Urinary bladder (tissue), 4 donors: ENCODE data around the gene DPEP3. TPM values are rescaled to one million over a fixed set of nuclear protein-coding genes. Genes with fewer than 3 reads are reported as not detected.
"Not testable (repeated sequence)": the region's sequence is repeated elsewhere in the genome, so short reads cannot be mapped to it uniquely, and the experiment has no call there.

ENCODE experiments used
- DNase-seq: peaks from one replicate; pipeline ENCODE4 v3.0.0-alpha.2; 2015; ENCODE audit errors: extremely low spot score
- H3K27ac ChIP-seq: one replicate; pipeline ENCODE4 v1.5.1; 2013; ENCODE audit warnings: low read depth, mild to moderate bottlenecking, moderate library complexity
- H3K36me3 ChIP-seq: one replicate; pipeline ENCODE4 v1.6.1; 2013; ENCODE audit warnings: mild to moderate bottlenecking, moderate library complexity; ENCODE audit not compliant: insufficient read depth
- H3K4me1 ChIP-seq: one replicate; pipeline ENCODE4 v1.6.1; 2013; ENCODE audit warnings: mild to moderate bottlenecking, moderate library complexity; ENCODE audit not compliant: insufficient read depth
- H3K4me3 ChIP-seq: one replicate; pipeline ENCODE4 v1.5.1; 2013; ENCODE audit warnings: low read depth, low read length
- WGBS: extraction: QIAGEN DNeasy Blood & Tissue Kit; methylation state at CpG from one replicate; pipeline ENCODE4 v1.1.7; 2013; 5-methylcytosine and 5-hydroxymethylcytosine counted together
- polyA plus RNA-seq: library from polyadenylated mRNA; stranded (reverse); fragments of 200-250 nt; gene quantifications from one replicate; pipeline ENCODE4 v1.2.3, GENCODE V29; 2013
- total RNA-seq: library from RNA; depleted of rRNA; stranded (reverse); fragments of >200 nt; gene quantifications from one replicate; pipeline ENCODE4 v1.2.3, GENCODE V29; 2014
- donor health status: healthy with polysubstance abuse.
- donor health status: healthy.

Gene DPEP3, protein sequence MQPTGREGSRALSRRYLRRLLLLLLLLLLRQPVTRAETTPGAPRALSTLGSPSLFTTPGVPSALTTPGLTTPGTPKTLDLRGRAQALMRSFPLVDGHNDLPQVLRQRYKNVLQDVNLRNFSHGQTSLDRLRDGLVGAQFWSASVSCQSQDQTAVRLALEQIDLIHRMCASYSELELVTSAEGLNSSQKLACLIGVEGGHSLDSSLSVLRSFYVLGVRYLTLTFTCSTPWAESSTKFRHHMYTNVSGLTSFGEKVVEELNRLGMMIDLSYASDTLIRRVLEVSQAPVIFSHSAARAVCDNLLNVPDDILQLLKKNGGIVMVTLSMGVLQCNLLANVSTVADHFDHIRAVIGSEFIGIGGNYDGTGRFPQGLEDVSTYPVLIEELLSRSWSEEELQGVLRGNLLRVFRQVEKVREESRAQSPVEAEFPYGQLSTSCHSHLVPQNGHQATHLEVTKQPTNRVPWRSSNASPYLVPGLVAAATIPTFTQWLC
- not detected for total RNA-seq
- 0.09 TPM for polyA plus RNA-seq

DNA sequence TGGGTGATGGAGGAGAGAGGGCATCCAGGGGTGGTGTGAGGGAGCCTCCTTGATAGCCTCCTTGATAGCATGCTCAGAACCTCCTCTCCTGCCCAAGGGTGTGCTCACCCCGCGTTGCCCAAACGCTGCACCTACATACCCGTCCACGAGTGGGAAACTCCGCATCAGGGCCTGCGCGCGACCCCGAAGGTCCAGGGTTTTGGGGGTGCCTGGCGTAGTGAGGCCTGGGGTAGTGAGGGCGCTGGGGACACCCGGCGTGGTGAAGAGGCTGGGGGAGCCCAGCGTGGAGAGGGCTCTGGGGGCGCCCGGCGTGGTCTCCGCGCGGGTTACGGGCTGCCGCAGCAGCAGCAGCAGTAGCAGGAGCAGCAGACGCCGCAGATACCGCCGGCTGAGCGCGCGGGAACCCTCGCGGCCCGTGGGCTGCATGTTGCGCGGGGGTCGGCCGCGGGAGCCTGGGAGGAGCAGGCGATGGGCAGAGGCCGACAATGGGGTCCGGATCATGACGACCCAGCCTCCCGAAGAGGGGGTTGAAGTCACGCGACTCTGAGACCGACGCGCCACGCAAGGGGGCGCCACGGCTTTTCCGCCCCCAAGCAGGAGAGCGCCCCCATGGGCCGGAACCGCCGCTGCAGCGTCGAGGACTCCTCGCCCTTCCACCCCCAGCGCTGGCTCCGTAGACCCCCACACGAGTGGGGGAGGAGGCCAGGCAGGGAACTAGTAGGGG, at the start of gene DPEP3:
DPEP3 (minus strand) TSS at position 545 of the 724 bp plus-strand sequence; CDS start at position 426, 119 bp downstream.
- H3K4me3 ChIP-seq, result no peak within 1 kb of the TSS
- H3K36me3 ChIP-seq, result no peaks in the 10 kb centered on the region
- H3K27ac ChIP-seq, result no peak within 1 kb of the TSS
- no peaks in the 10 kb centered on the region for H3K4me1 ChIP-seq
- DNase-seq, result no peak
- WGBS, result 58% methylated on average over 62 of the region's 62 CpGs

GRCh38 chr16:68028996-68029395, 48.7 kb upstream of the DPEP3 start:
- H3K36me3 ChIP-seq, result no peaks in the 10 kb centered on the region
- 97% methylated on average over 3 of the region's 3 CpGs for WGBS
- H3K4me3 ChIP-seq, result no peak overlapping the region

DNA sequence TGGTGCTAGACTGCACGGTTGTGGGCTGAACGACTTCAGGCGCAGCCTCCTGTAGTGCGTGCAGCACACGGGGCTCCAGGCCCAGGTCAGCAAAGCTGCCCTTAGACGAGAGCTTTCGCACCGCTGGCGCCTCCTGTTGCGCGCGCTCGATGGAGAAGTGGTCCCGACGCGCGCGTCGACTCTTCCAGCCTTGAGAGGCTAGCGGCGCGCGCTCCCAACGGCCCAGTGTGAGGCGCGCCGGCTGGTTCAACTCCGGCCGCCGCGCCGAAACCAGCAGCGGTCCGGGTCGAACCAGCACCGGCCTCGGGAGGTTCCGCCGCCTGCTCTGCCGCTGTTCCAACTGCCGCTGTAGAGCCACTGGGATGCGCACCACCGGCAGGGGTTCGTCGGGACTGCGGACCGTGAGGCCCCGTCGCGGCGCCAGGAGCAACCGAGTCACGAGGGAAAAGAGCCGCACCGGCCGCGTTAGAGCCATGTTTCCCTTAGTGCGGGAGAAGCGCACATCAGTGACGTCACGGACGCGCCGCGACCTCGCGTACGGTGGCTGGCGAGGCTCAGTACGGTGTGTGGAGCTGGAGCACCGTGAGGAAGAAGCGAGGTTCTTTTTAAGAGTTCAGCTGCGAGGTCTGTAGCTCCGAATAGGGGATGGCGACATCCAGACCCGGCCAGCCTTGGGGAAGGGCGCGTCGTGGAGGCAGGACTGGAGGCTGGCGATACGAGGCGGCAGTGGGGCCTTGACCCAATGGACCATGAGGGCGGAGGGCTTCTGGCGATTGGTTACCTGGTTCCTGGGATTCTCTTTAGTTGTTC, 42.6 kb upstream of the DPEP3 start, which contains the start of the genes DDX28 and DUS2:
DDX28 (minus strand) TSS at position 505 of the 810 bp plus-strand sequence; CDS start at position 475, 30 bp downstream.
DUS2 (plus strand) TSS at position 557 of the 810 bp plus-strand sequence. CDS start 14,740 bp downstream, outside the sequence.
- peak within 1 kb of the TSS; percentile 91 for H3K4me3 ChIP-seq
- WGBS, result under 1% methylated on average over 84 of the region's 84 CpGs
- no peaks in the 10 kb centered on the region for H3K36me3 ChIP-seq
- no peaks in the 10 kb centered on the region for H3K4me1 ChIP-seq
- peak within 1 kb of the TSS; percentile 86 for H3K27ac ChIP-seq
- DNase-seq, result peak; percentile 80

More at GRCh38 chr16:68028996-68029395, 48.7 kb upstream of the DPEP3 start:
- Histone ChIP-seq H3K4me1 (no peaks in the 10 kb centered on the region), H3K27ac (no peak overlapping the region)
- no peak for DNase-seq

DNA sequence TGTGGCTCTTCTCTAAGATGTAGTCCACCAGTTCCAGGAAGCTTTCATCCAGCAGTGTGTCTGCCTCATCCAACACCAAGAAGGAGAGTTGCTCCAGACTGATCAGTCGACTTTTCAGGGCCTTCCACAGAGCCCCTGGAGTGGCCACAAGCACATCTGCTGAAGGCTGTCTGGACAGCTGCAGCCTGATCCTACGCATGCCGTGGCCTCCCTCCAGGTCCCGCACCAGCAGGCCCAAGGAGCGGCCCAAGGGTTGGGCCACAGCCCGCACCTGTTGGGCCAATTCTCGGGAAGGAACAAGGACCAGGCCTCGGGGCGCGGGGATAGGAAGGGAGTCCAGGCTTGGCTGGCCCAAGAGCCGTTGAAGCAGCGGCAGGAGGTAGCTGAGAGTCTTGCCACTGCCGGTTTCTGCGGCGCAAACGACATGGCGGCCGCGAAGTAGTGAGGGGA, 42.0 kb upstream of the DPEP3 start:
- no peak for DNase-seq
- peak overlapping the region; percentile 91 for H3K4me3 ChIP-seq
- no peak overlapping the region for H3K27ac ChIP-seq
- no peaks in the 10 kb centered on the region for H3K36me3 ChIP-seq
- WGBS, result 8% methylated on average over 19 of the region's 19 CpGs
- H3K4me1 ChIP-seq, result no peaks in the 10 kb centered on the region

DNA sequence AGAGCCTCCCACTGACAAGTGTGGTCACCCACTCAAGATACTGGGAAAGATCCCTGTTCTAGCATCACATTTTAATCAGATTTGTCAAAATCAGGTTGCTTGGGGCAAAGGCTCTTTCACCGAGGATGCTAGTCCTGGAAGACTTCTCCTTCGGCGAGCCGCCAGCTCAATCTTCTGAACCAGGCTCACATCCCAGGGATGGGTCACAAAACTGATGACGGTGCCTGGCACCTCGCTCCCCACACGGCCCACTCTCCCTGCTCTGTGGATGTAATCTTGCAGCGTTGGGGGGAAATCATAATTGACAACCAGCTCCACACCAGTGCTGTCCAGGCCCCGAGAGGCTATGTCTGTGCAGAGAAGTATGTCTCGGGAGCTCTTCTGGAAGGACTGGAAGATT, 41.2 kb upstream of the DPEP3 start:
- WGBS, result 93% methylated on average over 10 of the region's 10 CpGs
- H3K4me3 ChIP-seq, result no peak overlapping the region

DNA sequence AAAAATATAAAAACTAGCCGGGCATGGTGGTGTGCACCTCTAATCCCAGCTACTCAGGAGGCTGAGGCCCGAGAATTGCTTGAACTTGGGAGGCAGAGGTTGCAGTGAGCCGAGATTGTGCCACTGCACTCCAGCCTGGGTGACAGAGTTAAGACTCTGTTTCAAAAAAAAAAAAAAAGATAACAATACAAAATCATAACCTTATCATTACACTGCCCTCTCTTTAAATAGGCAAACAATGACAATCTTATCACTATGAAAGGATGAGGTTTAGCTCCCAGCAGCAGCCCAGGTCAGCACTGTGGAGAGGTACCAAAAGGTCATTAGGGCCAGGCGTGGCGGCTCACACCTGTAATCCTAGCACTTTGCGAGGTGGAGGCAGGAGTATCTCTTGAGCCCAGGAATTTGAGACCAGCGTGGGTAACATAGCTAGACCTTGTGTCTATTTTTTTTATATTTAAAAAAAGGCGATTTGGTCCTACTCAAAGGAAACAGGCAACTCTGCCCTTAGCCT, 38.9 kb upstream of the DPEP3 start:
- H3K4me3 ChIP-seq, result no peak overlapping the region
- no peaks in the 10 kb centered on the region for H3K4me1 ChIP-seq
- DNase-seq, result no peak
- no peaks in the 10 kb centered on the region for H3K36me3 ChIP-seq
- H3K27ac ChIP-seq, result no peak overlapping the region
- WGBS, result 66% methylated on average over 8 of the region's 8 CpGs

More for the DNA sequence above, 41.2 kb upstream of the DPEP3 start:
- Histone ChIP-seq H3K27ac (no peak overlapping the region), H3K36me3 (no peaks in the 10 kb centered on the region), H3K4me1 (no peaks in the 10 kb centered on the region)
- no peak for DNase-seq

DNA sequence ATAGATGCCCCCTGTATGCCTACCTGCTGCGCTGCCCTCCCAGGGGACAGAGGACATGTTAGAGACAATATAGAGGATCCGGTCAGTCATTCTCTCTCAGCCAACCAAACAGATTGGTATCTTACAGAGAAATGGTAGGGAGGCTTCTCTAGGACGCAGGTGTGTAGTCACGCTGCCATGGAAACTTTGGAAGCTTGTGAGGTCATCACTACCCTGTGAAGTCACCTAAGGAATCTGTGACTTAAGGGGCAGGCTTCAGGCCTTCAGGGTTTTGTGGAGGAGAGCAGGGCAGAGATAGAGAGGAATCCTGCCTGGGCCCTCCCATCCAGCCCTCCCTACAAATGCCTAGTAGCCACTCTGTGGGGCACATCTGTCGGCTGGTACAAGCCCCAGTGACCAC, 35.4 kb upstream of the DPEP3 start, which contains the start of gene DPEP2NB:
DPEP2NB (minus strand) TSS at position 231 of the 400 bp plus-strand sequence; CDS start at position 90, 141 bp downstream.
- no peak within 1 kb of the TSS for H3K27ac ChIP-seq
- DNase-seq, result no peak
- H3K4me3 ChIP-seq, result no peak within 1 kb of the TSS
- WGBS, result 86% methylated on average over 5 of the region's 5 CpGs
- H3K36me3 ChIP-seq, result no peaks in the 10 kb centered on the region
- H3K4me1 ChIP-seq, result no peaks in the 10 kb centered on the region

- H3K4me1 ChIP-seq, result no peaks in the 10 kb centered on the region
- 68% methylated on average over 1 of the region's 1 CpG for WGBS
- no peak for DNase-seq
- H3K36me3 ChIP-seq, result no peaks in the 10 kb centered on the region
- no peak overlapping the region for H3K4me3 ChIP-seq
- H3K27ac ChIP-seq, result no peak overlapping the region
Observed at GRCh38 chr16:68013440-68013839, 33.1 kb upstream of the DPEP3 start.

- 83% methylated on average over 4 of the region's 4 CpGs for WGBS
- H3K4me1 ChIP-seq, H3K36me3 ChIP-seq, H3K27ac ChIP-seq, H3K4me3 ChIP-seq, DNase-seq: not testable (repeated sequence)
Observed at GRCh38 chr16:68009872-68010271, 29.6 kb upstream of the DPEP3 start.

DNA sequence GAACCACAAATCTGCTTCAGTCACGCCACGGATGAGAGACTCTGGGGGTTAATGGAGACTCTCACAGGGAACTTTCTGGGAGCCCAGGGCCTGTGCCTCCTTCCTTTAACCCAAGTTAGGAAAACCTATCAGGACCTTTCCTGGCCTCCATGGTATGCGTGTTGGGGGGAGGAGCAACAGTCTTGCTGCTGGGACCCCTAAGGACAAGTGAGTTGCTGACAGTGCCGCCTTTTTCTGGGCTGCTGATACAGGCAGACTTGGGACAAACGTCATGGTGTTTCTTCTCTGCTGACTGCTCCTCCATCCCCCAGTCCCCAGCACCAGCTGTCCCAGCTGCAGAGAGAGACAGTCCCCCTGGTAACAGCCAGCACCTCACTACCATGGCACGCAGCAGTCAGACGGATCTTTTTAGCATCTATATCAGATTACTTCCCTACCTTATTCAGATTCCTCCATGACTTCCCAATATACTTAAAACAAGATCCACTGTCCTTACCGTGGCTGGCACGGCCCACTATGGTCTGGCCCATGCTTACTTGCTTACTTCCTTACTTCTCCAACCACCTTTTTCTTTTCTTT, 28.9 kb upstream of the DPEP3 start:
- H3K27ac ChIP-seq, result no peak overlapping the region
- no peak for DNase-seq
- whole genome bisulfite sequencing, result 57% methylated on average over 9 of the region's 9 CpGs
- H3K4me1 ChIP-seq, result no peaks in the 10 kb centered on the region
- no peak overlapping the region for H3K4me3 ChIP-seq
- H3K36me3 ChIP-seq, result no peaks in the 10 kb centered on the region

DNA sequence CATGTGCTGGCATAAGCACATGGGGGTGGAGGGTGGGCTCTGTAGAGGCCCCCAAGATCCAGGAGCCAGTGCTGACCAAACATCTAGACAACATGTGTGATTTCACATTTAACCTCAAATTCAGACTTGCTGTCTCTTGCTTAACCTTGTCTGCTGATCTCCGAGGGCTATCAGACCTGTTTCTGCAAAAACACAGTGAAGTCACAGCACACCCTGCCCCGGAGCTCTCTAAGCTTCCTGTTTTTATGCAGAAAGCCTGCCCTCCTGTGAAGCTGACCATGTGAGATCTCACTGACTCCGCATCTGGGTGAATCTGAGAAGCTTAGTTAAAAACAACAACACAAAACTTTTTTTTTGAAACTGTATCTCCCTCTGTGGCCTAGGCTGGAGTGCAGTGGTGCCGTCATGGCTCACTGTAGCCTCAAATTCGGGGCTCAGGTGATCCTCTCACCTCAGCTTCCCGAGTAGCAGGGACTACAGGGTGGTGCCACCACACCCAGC, 25.5 kb upstream of the DPEP3 start:
- Histone ChIP-seq H3K27ac (peak overlapping the region; percentile 80), H3K4me3 (no peak overlapping the region), H3K36me3 (no peaks in the 10 kb centered on the region), H3K4me1 (no peaks in the 10 kb centered on the region)
- WGBS, result 41% methylated on average over 6 of the region's 6 CpGs
- no peak for DNase-seq

GRCh38 chr16:68005211-68005610, 24.9 kb upstream of the DPEP3 start:
- Histone ChIP-seq H3K36me3 (no peaks in the 10 kb centered on the region), H3K4me3 (no peak overlapping the region), H3K27ac (peak overlapping the region; percentile 80), H3K4me1 (no peaks in the 10 kb centered on the region)
- DNase-seq, result no peak
- WGBS, result 81% methylated on average over 9 of the region's 9 CpGs
